Right forelimb (tissue), 1 donor: Measurements from ENCODE around the gene LGALS14.

Source experiments
- DNase-seq: peaks from one replicate; pipeline ENCODE4 v3.0.0-alpha.2; 2018

LGALS14 gene

GRCh38 chr19:39752390-39752789 is 48.1 kb downstream of the LGALS14 start:
- DNase-seq, result no peak

GRCh38 chr19:39752795-39753194 is 48.5 kb downstream of the LGALS14 start:
- DNase-seq, result no peak

GRCh38 chr19:39754544-39754943 is 50.3 kb downstream of the LGALS14 start:
- DNase-seq, result no peak

GRCh38 chr19:39754971-39755370 is 50.7 kb downstream of the LGALS14 start:
- DNase-seq, result no peak
